HG03066 (cell line): ENCODE results near the gene RACK1.

ENCODE experiments used
- ATAC-seq: cut with Tn5 transposase; IDR thresholded peaks from one replicate; pipeline ENCODE4 v1.9.1; 2021; ENCODE audit warnings: low read depth; ENCODE audit not compliant: unreplicated experiment

Gene RACK1

GRCh38 chr5:181234455-181235306 lies 9.0 kb downstream of the RACK1 start:
- ATAC-seq, result no peak

DNA sequence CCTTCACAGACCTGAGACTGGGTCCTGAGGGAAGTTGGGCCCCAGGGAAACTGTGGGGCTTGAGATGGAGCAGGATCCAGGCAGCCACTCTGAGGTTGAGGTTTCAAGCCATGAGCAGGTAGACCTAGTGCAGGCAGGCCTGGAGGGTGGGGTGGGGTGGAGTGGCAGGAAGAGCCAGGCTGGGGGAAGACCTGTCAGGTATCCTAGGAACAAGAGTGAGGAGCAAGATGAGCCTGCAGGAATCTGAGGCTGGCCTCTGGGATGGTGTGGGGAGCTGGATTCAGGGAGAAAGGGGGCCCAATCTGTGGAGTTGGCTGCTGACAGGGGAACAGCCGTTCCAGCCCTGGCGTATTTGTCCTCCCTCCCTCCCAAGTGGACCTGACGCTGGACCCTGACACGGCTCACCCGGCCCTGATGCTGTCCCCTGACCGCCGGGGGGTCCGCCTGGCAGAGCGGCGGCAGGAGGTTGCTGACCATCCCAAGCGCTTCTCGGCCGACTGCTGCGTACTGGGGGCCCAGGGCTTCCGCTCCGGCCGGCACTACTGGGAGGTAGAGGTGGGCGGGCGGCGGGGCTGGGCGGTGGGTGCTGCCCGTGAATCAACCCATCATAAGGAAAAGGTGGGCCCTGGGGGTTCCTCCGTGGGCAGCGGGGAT lies 9.8 kb downstream of the RACK1 start:
- no peak for ATAC-seq

DNA sequence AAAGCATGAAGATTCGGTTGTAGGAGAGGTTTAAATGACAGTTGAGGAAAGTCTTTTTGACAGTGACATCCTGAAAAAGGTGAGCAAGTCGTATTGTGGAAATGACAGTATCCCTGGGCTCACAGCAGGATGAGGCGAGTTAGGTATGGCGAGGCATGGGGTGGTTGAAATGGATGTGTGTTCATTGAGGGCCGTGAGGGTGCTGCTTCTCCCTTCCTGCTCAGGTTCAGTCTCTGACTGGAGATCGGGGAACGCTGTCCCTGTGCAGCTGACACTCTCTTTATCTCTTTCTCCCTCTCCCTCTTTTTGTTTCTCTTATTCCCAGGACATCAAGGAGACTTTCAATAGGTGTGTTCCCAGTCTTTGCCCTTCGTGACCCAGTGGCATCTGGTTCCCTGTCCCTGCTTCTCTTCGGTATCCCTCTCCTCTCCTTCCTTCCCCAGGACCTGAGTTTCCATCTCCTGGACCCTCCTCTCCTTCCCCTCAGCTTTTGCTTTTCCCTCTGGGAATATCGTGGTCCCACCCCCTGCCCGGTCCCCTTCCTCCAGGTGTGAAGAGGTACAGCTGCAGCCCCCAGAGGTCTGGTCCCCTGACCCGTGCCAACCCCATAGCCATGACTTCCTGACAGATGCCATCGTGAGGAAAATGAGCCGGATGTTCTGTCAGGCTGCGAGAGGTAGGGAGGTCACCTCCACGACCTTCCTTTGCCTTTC lies 10.5 kb downstream of the RACK1 start:
- ATAC-seq, result no peak

DNA sequence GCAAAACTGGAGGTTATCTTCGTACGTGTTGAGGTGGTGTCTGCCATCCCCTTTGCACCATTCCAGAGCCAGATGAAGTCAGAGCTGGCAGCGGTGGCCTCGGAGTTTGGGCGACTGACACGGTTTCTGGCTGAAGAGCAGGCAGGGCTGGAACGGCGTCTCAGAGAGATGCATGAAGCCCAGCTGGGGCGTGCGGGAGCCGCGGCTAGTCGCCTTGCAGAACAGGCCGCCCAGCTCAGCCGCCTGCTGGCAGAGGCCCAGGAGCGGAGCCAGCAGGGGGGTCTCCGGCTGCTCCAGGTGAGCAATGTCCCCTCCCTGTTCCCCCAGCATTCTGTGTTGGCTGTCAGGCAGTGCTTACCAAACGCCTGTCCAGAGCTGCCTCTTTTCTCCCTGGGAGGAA lies 11.1 kb downstream of the RACK1 start:
- ATAC-seq, result no peak

GRCh38 chr5:181231432-181231831 lies 12.3 kb downstream of the RACK1 start:
- no peak for ATAC-seq

GRCh38 chr5:181230551-181230950 lies 13.2 kb downstream of the RACK1 start:
- ATAC-seq, result no peak

DNA sequence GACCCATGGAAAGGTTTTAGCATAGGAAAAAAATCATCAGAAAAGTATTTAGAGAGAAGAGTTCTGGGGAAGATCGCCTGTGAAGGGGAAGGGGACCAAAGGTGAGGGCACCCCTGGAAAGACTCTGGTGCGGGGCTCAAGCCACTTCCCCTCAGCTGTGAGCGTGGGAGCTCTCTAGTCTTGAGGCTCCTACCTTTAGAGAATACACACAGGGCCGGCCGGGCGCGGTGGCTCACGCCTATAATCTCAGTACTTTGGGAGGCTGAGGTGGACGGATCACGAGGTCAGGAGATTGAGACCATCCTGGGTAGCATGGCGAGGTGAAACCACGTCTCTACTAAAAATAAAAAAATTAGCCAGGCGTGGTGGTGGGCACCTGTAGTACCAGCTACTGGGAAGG lies 13.7 kb downstream of the RACK1 start:
- no peak for ATAC-seq

DNA sequence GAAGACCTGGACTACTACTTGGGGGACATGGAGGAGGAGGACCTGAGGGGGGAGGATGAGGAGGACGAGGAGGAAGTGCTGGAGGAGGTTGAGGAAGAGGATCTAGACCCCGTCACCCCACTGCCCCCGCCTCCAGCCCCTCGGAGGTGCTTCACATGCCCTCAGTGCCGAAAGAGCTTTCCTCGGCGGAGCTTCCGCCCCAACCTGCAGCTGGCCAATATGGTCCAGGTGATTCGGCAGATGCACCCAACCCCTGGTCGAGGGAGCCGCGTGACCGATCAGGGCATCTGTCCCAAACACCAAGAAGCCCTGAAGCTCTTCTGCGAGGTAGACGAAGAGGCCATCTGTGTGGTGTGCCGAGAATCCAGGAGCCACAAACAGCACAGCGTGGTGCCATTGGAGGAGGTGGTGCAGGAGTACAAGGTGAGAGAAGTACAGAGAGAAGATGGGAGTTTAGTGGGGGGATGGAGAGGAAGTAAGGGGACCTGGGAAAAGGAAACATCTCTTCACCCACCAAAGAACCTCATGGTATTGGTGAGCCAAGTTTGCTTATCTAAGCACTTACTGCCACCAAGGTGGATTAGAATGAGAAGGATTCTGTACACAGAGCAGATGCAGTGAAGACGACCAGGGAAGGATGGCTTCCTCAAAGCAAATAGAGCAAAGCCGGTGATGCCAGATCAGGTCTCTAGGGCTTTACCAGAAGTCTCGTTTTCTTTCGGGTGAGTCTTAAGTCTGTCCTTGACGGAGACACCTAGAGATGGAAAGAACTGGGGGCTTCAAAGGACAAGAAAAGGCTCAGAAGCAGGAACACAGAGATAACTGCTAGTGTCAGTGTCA lies 19.1 kb downstream of the RACK1 start:
- ATAC-seq, result no peak

DNA sequence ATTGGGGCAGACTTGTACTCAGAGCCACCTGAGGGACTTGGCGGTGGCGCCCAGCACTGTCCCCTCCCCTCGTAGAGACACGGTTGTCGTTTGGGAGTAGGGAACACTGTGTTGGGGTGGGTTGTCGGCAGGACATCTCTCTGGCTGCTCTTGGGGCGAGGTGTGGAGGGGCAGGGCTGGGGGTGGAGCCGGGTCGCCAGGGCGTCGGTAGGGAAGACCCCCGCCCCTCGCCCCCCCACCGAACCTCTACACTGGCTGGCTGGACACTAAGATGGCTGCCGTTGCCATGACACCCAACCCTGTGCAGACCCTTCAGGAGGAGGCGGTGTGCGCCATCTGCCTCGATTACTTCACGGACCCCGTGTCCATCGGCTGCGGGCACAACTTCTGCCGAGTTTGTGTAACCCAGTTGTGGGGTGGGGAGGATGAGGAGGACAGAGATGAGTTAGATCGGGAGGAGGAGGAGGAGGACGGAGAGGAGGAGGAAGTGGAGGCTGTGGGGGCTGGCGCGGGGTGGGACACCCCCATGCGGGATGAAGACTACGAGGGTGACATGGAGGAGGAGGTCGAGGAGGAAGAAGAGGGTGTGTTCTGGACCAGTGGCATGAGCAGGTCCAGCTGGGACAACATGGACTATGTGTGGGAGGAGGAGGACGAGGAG lies 19.8 kb downstream of the RACK1 start:
- ATAC-seq, result no peak

DNA sequence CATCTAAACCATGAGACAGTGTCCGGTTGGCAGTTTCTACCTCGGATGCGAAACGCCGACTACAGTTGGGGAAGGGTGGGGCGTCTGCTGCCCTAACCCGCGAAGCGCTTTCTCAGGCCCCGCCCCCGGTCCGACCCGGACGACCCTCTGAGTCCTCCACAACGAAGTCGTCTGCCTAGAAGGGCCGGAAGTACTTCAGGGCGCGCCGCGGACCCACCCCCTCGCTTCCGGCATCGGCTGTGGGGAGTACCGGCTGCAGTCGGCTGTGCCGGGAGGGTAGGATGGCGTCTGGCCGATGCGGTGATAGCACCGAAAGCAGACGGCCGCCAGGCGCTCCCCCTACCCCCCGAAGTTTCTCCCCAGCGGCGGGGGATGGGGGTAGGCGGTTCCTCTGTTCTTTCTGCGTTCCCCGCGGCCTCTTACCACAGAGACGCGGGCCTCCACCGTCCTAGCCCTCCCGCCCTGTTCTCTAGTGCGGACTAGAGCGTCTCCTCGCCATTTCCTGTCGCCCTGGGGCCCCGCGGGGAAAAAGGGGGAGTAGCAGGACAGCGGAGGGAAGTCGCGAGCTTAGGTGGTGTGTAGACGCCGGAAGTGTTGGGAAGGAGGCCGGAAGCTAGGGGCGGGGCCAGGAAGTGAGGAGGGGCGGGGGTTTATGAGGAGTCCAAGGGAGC lies 20.5 kb downstream of the RACK1 start, which contains the start of gene TRIM41:
Gene TRIM41 (plus strand): TSS at position 224 of the 671 bp plus-strand sequence. CDS start 719 bp downstream, outside the sequence.
- peak; percentile 66 for ATAC-seq

- ATAC-seq, result no peak
Measured at GRCh38 chr5:181222630-181223057, 21.1 kb downstream of the RACK1 start.

- peak; percentile 19 for ATAC-seq
Measured at GRCh38 chr5:181221792-181222629, 21.7 kb downstream of the RACK1 start.

- no peak for ATAC-seq
Measured at GRCh38 chr5:181221105-181221791, 22.5 kb downstream of the RACK1 start.

DNA sequence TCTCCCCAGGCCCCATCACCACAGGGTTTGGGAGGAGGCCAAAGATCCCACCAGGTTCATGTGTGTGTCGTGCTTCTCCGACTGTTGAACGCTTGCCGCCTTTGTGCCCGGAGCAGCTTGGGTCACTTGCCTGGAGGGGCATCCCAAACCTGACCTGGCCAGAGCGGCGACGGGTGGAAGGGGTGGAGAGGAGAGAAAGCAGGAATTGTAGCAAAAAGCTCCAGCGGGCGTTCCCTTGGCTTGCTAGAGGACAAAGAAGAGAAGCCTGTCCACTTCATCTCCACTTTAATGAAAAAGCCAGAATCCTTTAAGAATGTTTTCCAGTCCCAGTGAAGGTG lies 23.6 kb downstream of the RACK1 start:
- no peak for ATAC-seq

DNA sequence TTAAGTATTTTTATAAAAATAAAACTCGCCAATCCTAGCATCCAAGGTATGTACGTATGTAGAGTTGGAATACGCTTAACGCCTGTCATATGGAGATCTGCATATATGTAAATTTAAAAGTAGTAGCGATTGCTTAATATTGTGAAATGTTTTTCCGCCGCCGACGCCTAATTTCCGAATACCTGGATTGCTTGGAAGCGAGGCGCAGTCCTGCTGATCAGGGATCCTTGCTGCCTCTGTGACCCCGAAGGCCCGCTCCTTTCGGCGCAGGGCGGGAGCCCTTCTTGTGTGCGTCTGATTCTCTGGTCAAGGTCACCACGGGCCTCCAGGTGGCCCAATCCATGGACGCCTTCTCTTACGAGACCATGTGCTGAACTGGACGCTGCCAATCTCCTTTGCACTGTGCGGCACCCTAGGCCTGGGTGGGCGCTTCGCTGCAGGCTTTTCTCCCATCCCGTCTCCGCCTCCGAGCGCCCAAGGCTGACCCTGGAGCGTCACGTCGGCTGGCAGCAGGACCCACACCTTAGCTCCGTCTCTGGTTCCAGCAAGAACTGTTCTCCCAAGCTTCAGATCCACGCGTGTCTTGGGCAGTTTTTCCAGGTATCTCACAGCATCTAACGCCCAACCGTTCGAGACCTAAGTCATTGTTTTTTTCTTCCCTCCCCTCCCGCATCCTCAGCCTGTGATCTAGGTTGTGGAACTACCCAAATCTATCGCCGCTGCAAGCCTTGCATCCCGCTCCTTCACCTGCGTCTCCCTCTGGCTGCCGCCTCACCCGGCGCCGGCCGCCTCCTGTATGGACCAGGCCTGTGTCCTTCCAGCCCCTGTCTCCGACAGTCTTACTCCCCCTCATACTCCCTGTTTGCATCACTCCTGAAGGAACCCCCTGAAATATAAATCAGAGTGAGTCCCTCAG lies 24.2 kb downstream of the RACK1 start:
- no peak for ATAC-seq

DNA sequence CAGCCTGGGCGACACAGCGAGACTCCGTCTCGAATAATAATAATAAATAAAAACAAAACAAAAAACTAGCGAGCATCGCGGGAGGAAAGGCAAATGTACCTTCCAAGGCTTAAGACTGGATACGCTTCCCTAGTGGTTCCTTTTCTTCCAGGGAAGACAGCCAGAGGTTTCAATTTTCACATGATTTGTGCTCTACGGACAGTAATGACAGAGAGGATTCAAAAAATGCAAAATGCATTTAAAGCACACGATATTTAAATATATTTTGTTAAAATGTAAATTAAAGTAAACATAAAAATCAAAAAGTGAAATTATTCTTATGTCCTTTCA lies 24.9 kb downstream of the RACK1 start:
- no peak for ATAC-seq

DNA sequence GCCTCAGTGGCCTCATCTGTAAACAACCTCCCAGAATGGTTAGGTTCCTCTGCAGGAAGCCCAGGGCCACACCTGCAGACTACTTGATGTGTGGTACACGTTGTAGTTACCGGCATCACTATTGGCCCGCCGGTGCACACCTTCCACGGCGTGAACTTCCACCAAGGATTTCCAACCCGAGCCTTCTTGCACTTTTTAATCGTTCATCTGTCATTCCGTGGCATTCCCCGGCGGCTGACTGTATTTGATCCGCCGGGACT lies 26.0 kb downstream of the RACK1 start:
- ATAC-seq, result peak; percentile 12
